LNCAP (cell line): ENCODE data around the gene C16orf92.

Experiments
- TF ChIP-seq, protein P1 (sequence below): fragments of 450-650 bp; IDR thresholded peaks from 2 replicates; pipeline ENCODE4 v1.5.1; 2017; ENCODE audit warnings: mild to moderate bottlenecking

Gene C16orf92

DNA sequence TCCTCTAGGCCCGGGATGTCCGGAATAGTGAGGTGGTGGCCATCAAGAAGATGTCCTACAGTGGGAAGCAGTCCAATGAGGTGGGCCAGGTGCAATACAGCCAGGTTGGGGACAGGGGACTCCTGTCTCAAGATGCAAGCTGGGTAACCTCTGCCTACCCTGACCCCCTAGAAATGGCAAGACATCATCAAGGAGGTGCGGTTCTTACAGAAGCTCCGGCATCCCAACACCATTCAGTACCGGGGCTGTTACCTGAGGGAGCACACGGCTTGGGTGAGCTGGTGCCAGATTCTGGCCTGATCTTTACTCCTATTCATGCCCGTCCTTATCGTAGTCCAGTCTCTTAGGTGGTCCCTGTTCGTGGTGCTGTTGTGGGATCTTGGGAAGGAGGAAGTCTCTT lies 44.9 kb upstream of the C16orf92 start:
- TF ChIP-seq, protein P1, sequence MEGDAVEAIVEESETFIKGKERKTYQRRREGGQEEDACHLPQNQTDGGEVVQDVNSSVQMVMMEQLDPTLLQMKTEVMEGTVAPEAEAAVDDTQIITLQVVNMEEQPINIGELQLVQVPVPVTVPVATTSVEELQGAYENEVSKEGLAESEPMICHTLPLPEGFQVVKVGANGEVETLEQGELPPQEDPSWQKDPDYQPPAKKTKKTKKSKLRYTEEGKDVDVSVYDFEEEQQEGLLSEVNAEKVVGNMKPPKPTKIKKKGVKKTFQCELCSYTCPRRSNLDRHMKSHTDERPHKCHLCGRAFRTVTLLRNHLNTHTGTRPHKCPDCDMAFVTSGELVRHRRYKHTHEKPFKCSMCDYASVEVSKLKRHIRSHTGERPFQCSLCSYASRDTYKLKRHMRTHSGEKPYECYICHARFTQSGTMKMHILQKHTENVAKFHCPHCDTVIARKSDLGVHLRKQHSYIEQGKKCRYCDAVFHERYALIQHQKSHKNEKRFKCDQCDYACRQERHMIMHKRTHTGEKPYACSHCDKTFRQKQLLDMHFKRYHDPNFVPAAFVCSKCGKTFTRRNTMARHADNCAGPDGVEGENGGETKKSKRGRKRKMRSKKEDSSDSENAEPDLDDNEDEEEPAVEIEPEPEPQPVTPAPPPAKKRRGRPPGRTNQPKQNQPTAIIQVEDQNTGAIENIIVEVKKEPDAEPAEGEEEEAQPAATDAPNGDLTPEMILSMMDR, result no peak

DNA sequence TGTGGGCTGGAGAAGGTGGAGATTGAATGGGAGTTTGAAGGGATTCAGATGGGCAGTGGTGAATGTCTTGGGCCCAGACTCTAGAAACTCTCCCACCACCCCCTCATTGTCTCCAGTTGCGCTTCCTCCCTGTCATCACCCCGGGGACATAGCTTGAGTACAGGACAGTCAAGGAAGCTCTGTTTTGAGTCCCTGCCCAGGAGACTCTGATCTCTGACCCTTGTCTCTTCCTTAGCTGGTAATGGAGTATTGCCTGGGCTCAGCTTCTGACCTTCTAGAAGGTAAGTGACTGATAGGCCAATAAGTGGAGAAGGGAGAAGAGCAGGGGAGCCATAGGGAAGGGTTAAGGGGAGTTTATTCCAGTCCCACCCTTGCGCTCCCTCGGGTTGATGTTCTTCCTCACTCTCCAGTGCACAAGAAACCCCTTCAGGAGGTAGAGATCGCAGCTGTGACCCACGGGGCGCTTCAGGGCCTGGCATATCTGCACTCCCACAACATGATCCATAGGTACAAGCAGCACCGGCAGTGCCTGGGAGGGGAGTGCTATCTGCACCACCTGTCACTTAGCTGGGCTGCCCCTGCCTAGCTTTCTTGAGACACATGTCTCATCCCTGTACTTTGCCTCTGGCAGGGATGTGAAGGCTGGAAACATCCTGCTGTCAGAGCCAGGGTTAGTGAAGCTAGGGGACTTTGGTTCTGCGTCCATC lies 44.3 kb upstream of the C16orf92 start:
- TF ChIP-seq, protein P1, result no peak

DNA sequence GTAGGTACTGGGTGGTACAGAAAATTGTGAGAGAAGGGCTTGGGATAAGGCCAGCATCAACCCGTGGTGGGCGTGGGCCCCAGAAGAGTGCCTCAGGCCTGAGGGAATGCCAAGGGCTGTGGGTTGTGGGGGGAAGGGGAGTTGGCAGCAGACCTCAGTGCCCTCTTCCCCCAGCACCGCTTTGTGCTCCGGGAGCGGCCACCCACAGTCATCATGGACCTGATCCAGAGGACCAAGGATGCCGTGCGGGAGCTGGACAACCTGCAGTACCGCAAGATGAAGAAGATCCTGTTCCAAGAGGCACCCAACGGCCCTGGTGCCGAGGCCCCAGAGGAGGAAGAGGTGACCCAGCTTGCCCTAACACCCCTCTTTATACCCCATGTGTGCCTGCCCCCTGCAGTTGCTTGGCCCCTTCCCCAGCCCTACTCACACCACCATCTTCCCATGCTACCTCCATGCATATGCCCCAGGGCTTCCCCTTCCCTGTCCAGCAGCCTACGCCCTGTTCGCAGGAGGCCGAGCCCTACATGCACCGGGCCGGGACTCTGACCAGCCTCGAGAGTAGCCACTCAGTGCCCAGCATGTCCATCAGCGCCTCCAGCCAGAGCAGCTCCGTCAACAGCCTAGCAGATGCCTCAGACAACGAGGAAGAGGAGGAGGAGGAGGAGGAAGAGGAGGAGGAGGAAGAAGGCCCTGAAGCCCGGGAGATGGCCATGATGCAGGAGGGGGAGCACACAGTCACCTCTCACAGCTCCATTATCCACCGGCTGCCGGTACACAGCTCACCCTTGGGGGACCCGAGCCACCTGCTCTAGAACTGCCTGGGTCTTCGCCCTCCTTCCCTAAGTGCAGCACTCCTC lies 40.2 kb upstream of the C16orf92 start:
- TF ChIP-seq, protein P1, result no peak

DNA sequence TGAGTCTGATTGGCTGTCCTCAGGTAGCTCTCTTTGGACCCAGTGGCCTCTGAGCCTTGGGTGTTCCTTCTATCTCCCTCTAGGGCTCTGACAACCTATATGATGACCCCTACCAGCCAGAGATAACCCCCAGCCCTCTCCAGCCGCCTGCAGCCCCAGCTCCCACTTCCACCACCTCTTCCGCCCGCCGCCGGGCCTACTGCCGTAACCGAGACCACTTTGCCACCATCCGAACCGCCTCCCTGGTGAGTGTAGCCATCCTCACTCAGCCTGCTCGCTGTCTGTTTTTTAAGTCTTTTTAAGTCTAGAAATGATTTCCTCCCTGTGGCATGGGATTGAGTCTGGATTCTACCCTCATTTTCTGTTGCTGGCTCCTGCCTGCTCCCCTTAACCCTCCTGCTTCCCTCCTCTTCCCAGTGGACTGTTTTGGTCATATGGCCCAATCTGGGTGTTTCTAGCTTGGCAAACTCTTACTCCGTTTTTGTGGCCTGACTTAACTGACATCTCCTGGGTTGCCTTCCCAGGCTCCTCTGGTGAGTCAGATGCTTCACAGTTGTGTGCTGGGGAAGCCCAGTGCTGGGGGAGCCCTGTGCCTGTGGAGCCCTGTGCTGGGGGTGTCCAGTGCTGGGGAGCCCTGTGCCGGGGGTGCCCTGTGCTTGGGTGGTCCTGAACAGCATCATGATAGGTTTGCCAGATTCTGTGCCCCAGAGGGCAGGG lies 39.4 kb upstream of the C16orf92 start:
- TF ChIP-seq, protein P1, result no peak

DNA sequence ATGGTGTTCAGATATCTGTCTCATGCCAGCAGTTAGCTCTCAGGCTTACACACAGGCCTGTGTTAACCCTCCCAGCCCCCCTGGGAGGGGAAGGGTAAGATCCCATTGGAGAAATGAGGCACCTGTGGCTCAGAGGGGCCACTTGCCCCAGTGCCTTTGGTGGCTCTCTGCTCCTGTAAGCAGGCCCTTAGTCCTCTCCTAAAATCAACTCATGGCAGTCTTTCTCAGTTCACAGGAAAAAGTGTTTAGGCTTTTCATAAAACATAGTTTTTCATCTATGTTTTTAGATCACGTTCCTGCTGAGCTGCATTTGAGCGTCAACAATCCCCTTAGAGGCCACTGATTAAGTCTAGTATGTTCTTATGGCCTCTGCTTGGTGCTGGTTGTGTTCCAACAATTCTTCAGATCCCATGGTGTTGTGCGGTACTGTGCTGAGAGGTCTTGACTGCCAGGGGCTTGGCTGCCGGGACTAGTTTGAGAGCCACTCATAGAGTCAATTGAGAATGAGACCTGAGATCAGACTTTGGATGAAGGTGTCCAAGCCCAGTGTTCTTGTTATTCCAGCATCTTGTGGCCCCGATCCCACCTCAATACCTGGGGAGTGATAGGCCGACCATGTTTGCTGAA lies 38.7 kb upstream of the C16orf92 start:
- TF ChIP-seq, protein P1, result no peak

DNA sequence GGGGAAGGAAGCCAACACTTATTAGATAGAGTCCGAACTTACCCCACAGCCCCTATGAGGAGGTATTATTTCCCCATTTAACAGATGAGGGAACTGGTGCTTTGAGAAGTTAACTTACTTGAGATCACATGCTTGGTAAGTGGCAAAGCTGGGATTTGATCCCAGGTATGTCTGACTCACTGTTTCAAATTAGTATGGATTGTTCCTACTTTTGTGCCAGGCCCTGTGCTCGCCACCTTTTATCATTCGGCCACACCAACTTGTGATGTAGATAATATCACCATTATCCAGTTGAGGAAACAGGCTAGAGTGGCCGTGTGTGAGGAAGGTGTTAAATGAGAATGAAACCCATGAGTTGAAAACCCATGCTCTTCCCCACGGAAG lies 38.2 kb upstream of the C16orf92 start:
- TF ChIP-seq, protein P1, result no peak

DNA sequence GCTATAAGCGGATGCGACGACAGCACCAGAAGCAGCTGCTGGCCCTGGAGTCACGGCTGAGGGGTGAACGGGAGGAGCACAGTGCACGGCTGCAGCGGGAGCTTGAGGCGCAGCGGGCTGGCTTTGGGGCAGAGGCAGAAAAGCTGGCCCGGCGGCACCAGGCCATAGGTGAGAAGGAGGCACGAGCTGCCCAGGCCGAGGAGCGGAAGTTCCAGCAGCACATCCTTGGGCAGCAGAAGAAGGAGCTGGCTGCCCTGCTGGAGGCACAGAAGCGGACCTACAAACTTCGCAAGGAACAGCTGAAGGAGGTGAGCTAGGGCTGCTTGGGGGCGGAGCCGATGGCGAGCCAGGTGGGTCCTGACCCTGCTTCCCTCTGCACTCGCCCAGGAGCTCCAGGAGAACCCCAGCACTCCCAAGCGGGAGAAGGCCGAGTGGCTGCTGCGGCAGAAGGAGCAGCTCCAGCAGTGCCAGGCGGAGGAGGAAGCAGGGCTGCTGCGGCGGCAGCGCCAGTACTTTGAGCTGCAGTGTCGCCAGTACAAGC lies 37.7 kb upstream of the C16orf92 start:
- TF ChIP-seq, protein P1, result no peak
